Transverse colon (tissue), 4 donors: ENCODE data around the gene PARP16. TPM values are rescaled to one million over a fixed set of nuclear protein-coding genes. Genes with fewer than 3 reads are reported as not detected.

Experiments
- DNase-seq: peaks from one replicate; pipeline ENCODE4 v3.0.0-alpha.2; 2019
- H3K27ac ChIP-seq, 4 donors: fragments of 200-600 bp; sonication (generic); 2 replicates each; pipeline ENCODE4 v1.5.1; 2016 to 2018; ENCODE audit warnings: inconsistent platforms in 4 of 4
- H3K27me3 ChIP-seq: fragments of 200-600 bp; sonication (generic); 2 replicates; pipeline ENCODE4 v1.5.1; 2017; ENCODE audit warnings: inconsistent platforms
- H3K36me3 ChIP-seq, 4 donors: fragments of 200-600 bp; sonication (generic); 2 replicates each; pipeline ENCODE4 v1.5.1; 2017 to 2019; ENCODE audit warnings: inconsistent platforms in 4 of 4
- H3K4me1 ChIP-seq, 4 donors: fragments of 200-600 bp; sonication (generic); 2 replicates each; pipeline ENCODE4 v1.5.1; 2017 to 2020; ENCODE audit warnings: inconsistent platforms in 4 of 4
- H3K4me3 ChIP-seq, 4 donors: fragments of 200-600 bp; sonication (generic); 1 replicate in 1 of 4; 2 replicates in 3 of 4; pipeline versions ENCODE4 v1.5.1 to v1.6.1; 2017 to 2019; ENCODE audit warnings: inconsistent platforms in 4 of 4
- H3K9me3 ChIP-seq, 2 donors: fragments of 200-600 bp; sonication (generic); 2 replicates each; pipeline ENCODE4 v1.5.1; 2017 to 2019; ENCODE audit warnings: inconsistent platforms in 2 of 2
- EP300 ChIP-seq: sonication (generic); formaldehyde crosslinking; IDR thresholded peaks from one replicate; pipeline ENCODE4 v1.6.1; 2017; ENCODE audit warnings: antibody characterized with exemption, low read depth
- POLR2A ChIP-seq: fragments of 450-650 bp; IDR thresholded peaks from one replicate; pipeline ENCODE4 v1.6.1; 2016; ENCODE audit warnings: antibody characterized with exemption, mild to moderate bottlenecking, moderate library complexity
- POLR2AphosphoS5 ChIP-seq, 3 donors: sonication (generic); formaldehyde crosslinking; IDR thresholded peaks; one replicate each; pipeline ENCODE4 v1.6.1; 2016; ENCODE audit warnings: antibody characterized with exemption in 3 of 3
- WGBS, 2 donors: methylation state at CpG; one replicate each; pipeline ENCODE4 v1.1.5; 2018; ENCODE audit warnings: low coverage in 1 of 2; 5-methylcytosine and 5-hydroxymethylcytosine counted together
- in situ Hi-C, 4 donors: fragments of 200-750 bp; cut with MboI; loops; one replicate each; pipeline versions ENCODE4 v1.15.0 to v1.15.1; 2017; ENCODE audit warnings: low sequenced_read_pairs in 3 of 4, low pct_ligation_motif_present in 1 of 4, low pct_unique_long_range_greater_than_20kb in 1 of 4
- intact Hi-C: fragments of 100-400 bp; cut with DNase I; formaldehyde crosslinking; loops from one replicate; pipeline ENCODE4 v1.15.1; 2023; ENCODE audit warnings: low total_unique reads
- total RNA-seq, 4 donors: library from RNA; depleted of rRNA; stranded (reverse); fragments of >200 nt; gene quantifications; one replicate each; pipeline ENCODE4 v1.1.0, GENCODE V29; 2016
- TF ChIP-seq, protein P1 (sequence below), 5 experiments: fragments of 200-600 bp in 3 of 5; fragments of 450-650 bp in 2 of 5; sonication (generic) in 3 of 5; IDR thresholded peaks; 1 replicate in 2 of 5; 2 replicates in 3 of 5; pipeline ENCODE4 v1.5.1; 2016 to 2017; ENCODE audit warnings: antibody characterized with exemption in 5 of 5, inconsistent platforms in 3 of 5, mild to moderate bottlenecking in 2 of 5, moderate library complexity in 1 of 5

Gene PARP16
- total RNA-seq, 4 donors from 2014 or later, result 4.6 to 11.5 (median 7.5) TPM

DNA sequence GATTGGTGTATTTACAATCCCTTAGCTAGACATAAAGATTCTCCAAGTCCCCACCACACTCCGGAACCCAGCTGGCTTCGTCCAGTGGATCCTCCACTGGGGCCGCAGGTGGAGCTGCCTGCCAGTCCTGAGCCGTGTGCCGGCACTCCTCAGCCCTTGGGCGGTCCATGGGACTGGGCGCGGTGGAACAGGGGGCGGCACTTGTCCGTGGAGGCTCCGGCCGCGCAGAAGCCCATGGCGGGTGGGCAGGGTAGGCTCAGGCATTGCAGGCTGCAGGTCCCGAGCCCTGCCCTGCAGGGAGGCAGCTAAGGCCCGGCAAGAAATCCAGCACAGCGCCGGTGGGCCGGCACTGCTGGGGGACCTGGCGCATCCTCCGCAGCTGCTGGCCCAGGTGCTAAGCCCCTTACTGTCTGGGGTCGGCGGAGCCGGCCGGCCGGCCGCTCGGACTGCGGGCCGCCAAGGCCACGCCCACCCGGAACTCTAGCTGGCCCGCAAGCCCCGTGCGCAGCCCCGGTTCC is 14.3 kb upstream of the PARP16 start:
- no peak for TF ChIP-seq POLR2A
- TF ChIP-seq POLR2AphosphoS5 (IDR thresholded peaks at IDR 0.05), result no peak
- TF ChIP-seq, protein P1, sequence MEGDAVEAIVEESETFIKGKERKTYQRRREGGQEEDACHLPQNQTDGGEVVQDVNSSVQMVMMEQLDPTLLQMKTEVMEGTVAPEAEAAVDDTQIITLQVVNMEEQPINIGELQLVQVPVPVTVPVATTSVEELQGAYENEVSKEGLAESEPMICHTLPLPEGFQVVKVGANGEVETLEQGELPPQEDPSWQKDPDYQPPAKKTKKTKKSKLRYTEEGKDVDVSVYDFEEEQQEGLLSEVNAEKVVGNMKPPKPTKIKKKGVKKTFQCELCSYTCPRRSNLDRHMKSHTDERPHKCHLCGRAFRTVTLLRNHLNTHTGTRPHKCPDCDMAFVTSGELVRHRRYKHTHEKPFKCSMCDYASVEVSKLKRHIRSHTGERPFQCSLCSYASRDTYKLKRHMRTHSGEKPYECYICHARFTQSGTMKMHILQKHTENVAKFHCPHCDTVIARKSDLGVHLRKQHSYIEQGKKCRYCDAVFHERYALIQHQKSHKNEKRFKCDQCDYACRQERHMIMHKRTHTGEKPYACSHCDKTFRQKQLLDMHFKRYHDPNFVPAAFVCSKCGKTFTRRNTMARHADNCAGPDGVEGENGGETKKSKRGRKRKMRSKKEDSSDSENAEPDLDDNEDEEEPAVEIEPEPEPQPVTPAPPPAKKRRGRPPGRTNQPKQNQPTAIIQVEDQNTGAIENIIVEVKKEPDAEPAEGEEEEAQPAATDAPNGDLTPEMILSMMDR (IDR thresholded peaks at IDR 0.05), result no peak
- TF ChIP-seq EP300, result no peak
- H3K4me1 ChIP-seq, result peaks cover 4 to 36% (median 16%) of the 10 kb centered on the region in 4 donors
- no peak for DNase-seq
- no peaks in the 10 kb centered on the region for H3K36me3 ChIP-seq
- no peaks in the 10 kb centered on the region for H3K27me3 ChIP-seq
- in situ Hi-C loops, result no loop called here
- H3K9me3 ChIP-seq, result no peaks in the 10 kb centered on the region
- H3K27ac ChIP-seq, result no peak overlapping the region
- WGBS, 2 donors, result 92% methylated on average over 19 of the region's 36 CpGs; no CpG with 5 or more reads in 1 of the 2 donors
- intact Hi-C loops, result no loop called here
- H3K4me3 ChIP-seq, result no peak overlapping the region

DNA sequence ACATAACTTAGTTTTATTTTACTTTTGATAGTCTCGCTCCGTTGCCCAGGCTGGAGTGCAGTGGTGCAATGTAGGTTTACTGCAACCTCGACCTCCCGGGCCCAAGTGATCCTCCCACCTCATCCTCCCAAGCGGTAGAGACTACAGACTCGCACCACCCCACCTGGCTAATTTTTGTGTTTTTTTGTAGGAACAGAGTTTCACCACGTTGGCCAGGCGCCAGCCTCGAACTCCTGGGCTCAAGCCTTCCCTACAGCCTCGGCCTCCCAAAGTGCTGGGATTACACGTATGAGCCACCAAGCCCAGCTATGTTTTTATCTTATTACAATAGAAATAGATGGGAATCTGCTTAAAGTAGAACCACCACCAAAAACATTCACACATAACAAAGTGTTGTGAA is 12.0 kb upstream of the PARP16 start:
- H3K4me1 ChIP-seq, result peaks cover 0 to 28% (median 16%) of the 10 kb centered on the region in 4 donors
- H3K27me3 ChIP-seq, result no peaks in the 10 kb centered on the region
- DNase-seq, result no peak
- H3K4me3 ChIP-seq, result no peak overlapping the region
- TF ChIP-seq, protein P1 (IDR thresholded peaks at IDR 0.05), result no peak
- TF ChIP-seq POLR2A (no peak), EP300 (no peak), POLR2AphosphoS5 (IDR thresholded peaks at IDR 0.05) (no peak)
- no peaks in the 10 kb centered on the region for H3K36me3 ChIP-seq
- H3K27ac ChIP-seq, result no peak overlapping the region
- intact Hi-C loops (no loop called here), in situ Hi-C loops (loop anchor here in 3 of 4 donors (10.0 to 25.0 kb wide), 2 partner anchors 114 to 261 kb away; partner anchors contain the start of genes MTFMT (in 3 of the 3), SLC51B (in 3 of the 3) and CLPX (in 1 of the 3))
- no peaks in the 10 kb centered on the region for H3K9me3 ChIP-seq
- WGBS, 2 donors, result 82 to 88% methylated on average over 2 to 11 of the region's 11 CpGs

DNA sequence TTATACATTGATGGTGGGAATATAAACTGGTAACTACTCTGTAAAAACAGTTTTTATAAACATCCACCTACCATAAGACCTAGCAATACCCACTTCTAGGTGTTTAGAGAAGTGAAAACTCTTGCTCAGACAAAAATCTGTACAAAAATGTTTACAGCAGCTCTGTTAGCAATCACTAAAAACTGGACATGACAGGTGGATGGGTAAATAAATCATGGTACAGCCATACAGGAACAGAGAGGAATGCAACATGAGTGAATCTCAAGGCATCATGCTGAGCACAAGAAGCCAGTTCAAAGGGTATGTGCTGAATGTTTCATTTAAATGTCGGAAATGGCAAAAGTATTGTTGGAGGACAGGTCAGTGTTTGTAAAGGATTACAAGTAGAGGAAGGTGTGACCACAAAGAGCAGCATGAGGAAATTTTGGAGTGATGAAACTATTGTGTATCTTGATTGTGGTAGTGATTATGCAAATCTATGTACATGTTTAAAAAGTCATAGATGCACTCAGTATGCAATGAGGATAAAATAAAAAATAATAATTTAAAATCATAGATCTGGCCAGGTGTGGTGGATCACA is 6.3 kb upstream of the PARP16 start:
- in situ Hi-C loops, result loop anchor here in 3 of 4 donors (10.0 to 25.0 kb wide), 2 partner anchors 108 to 256 kb away; partner anchors contain the start of genes MTFMT (in 3 of the 3), SLC51B (in 3 of the 3) and CLPX (in 1 of the 3)
- no peak for DNase-seq
- Histone ChIP-seq H3K4me1 (peaks cover 0 to 21% (median 16%) of the 10 kb centered on the region in 4 donors), H3K27me3 (no peaks in the 10 kb centered on the region), H3K36me3 (no peaks in the 10 kb centered on the region), H3K4me3 (no peak overlapping the region), H3K9me3 (no peaks in the 10 kb centered on the region), H3K27ac (no peak overlapping the region)
- TF ChIP-seq POLR2AphosphoS5 (IDR thresholded peaks at IDR 0.05), result no peak
- TF ChIP-seq, protein P1 (IDR thresholded peaks at IDR 0.05), result no peak
- TF ChIP-seq POLR2A, result no peak
- TF ChIP-seq EP300, result no peak
- intact Hi-C loops, result no loop called here
- 77 to 89% methylated on average over 1 of the region's 1 CpG for WGBS, 2 donors

DNA sequence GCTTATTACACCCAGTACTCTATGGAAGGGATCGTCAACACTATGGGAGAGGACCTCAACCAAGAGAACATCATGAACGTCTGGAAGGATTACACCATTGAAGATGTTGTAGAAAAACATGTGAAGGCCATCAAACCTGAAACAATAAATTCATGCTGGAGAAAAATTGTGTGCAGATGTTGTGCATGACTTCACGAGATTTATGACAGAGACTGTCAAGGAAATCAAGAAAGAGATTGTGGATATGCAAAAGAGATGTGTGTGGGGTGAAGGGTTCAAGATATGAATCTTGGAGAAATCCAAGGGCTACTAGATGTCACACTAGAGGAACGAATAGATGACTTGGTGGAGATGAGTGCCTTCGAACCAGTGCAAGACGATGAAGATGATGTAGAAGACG is 3.5 kb upstream of the PARP16 start:
- Histone ChIP-seq H3K27ac (no peak overlapping the region), H3K9me3 (no peaks in the 10 kb centered on the region), H3K27me3 (no peaks in the 10 kb centered on the region), H3K4me1 (peaks cover 4 to 18% (median 14%) of the 10 kb centered on the region in 4 donors), H3K36me3 (no peaks in the 10 kb centered on the region), H3K4me3 (no peak overlapping the region)
- WGBS, 2 donors, result 81 to 87% methylated on average over 7 of the region's 7 CpGs
- intact Hi-C loops (no loop called here), in situ Hi-C loops (loop anchor here in 3 of 4 donors (10.0 to 25.0 kb wide), 2 partner anchors 105 to 253 kb away; partner anchors contain the start of genes MTFMT (in 3 of the 3), SLC51B (in 3 of the 3) and CLPX (in 1 of the 3))
- no peak for TF ChIP-seq POLR2AphosphoS5 (IDR thresholded peaks at IDR 0.05)
- TF ChIP-seq POLR2A, result no peak
- DNase-seq, result no peak
